Measurements from ENCODE around the gene COPZ1. TPM values are rescaled to one million over a fixed set of nuclear protein-coding genes. Genes with fewer than 3 reads are reported as not detected.
A peak's percentile ranks its signal among the peaks of the same experiment; 100 is the strongest.
"Not testable (repeated sequence)": the region's sequence is repeated elsewhere in the genome, so short reads cannot be mapped to it uniquely, and the experiment has no call there.

Gene COPZ1
- 100 to 1,000 TPM in 1 of 2 experiments, 10 to 100 TPM in 1; 96.3 to 102 TPM for total RNA-seq

- peaks cover 2% of the 10 kb centered on the region for H3K36me3 Mint-ChIP-seq
- no peaks in the 10 kb centered on the region for H3K9me3 Mint-ChIP-seq
- no peaks in the 10 kb centered on the region for H3K27me3 Mint-ChIP-seq
- DNase-seq: peak; percentile 90
- H3K27ac Mint-ChIP-seq: peak within 1 kb of the TSS; percentile 94
- H3K4me1 Mint-ChIP-seq: peaks cover 31% of the 10 kb centered on the region
- H3K4me3 Mint-ChIP-seq: peak within 1 kb of the TSS; percentile 97
Measured at GRCh38 chr12:54324617-54325441, at the start of gene COPZ1. TSS of gene COPZ1 (plus strand) at chr12:54325131. CDS start at chr12:54325164, 33 bp downstream.

GRCh38 chr12:54276368-54276767 lies 48.6 kb upstream of the COPZ1 start:
- Mint-ChIP-seq H3K27me3 (peaks cover 1% of the 10 kb centered on the region), H3K36me3 (peaks cover 31% of the 10 kb centered on the region), H3K4me1 (peaks cover 55% of the 10 kb centered on the region), H3K27ac (peak overlapping the region; percentile 72), H3K9me3 (no peaks in the 10 kb centered on the region), H3K4me3 (peak overlapping the region; percentile 56)
- no peak for DNase-seq

GRCh38 chr12:54277823-54278276 lies 47.1 kb upstream of the COPZ1 start:
- Mint-ChIP-seq H3K27ac (no peak overlapping the region), H3K36me3 (peaks cover 20% of the 10 kb centered on the region), H3K27me3 (peaks cover 12% of the 10 kb centered on the region), H3K4me1 (peaks cover 56% of the 10 kb centered on the region), H3K4me3 (no peak overlapping the region), H3K9me3 (no peaks in the 10 kb centered on the region)
- DNase-seq: no peak

GRCh38 chr12:54279227-54279631 lies 45.7 kb upstream of the COPZ1 start:
- Mint-ChIP-seq H3K4me1 (peaks cover 60% of the 10 kb centered on the region), H3K9me3 (no peaks in the 10 kb centered on the region), H3K4me3 (no peak overlapping the region), H3K27me3 (peaks cover 15% of the 10 kb centered on the region), H3K27ac (no peak overlapping the region), H3K36me3 (peaks cover 8% of the 10 kb centered on the region)
- no peak for DNase-seq

GRCh38 chr12:54279632-54280467 lies 45.1 kb upstream of the COPZ1 start, which contains the start of gene CBX5:
TSS of gene CBX5 (minus strand) at chr12:54280122. CDS start at chr12:54257650, 22,472 bp downstream.
- H3K4me3 Mint-ChIP-seq: no peak within 1 kb of the TSS
- no peak within 1 kb of the TSS for H3K27ac Mint-ChIP-seq
- no peaks in the 10 kb centered on the region for H3K9me3 Mint-ChIP-seq
- H3K4me1 Mint-ChIP-seq: peaks cover 62% of the 10 kb centered on the region
- DNase-seq: peak; percentile 99
- peaks cover 15% of the 10 kb centered on the region for H3K27me3 Mint-ChIP-seq
- peaks cover 8% of the 10 kb centered on the region for H3K36me3 Mint-ChIP-seq

- Mint-ChIP-seq H3K27ac (no peak within 1 kb of the TSS), H3K36me3 (peaks cover 8% of the 10 kb centered on the region), H3K27me3 (peaks cover 15% of the 10 kb centered on the region), H3K9me3 (no peaks in the 10 kb centered on the region), H3K4me1 (peaks cover 62% of the 10 kb centered on the region), H3K4me3 (no peak within 1 kb of the TSS)
- peak; percentile 92 for DNase-seq
Measured at GRCh38 chr12:54280468-54281260, 44.3 kb upstream of the COPZ1 start, which contains the start of gene HNRNPA1. TSS of gene HNRNPA1 (plus strand) at chr12:54280726. CDS start at chr12:54280808, 82 bp downstream.

GRCh38 chr12:54281261-54281638 lies 43.7 kb upstream of the COPZ1 start:
- not testable (repeated sequence) for H3K36me3 Mint-ChIP-seq, H3K27ac Mint-ChIP-seq, H3K4me3 Mint-ChIP-seq, H3K9me3 Mint-ChIP-seq, DNase-seq
- Mint-ChIP-seq H3K27me3 (peaks cover 15% of the 10 kb centered on the region), H3K4me1 (peaks cover 61% of the 10 kb centered on the region)

- not testable (repeated sequence) for H3K27ac Mint-ChIP-seq, H3K36me3 Mint-ChIP-seq, H3K4me3 Mint-ChIP-seq, H3K9me3 Mint-ChIP-seq, DNase-seq
- peaks cover 61% of the 10 kb centered on the region for H3K4me1 Mint-ChIP-seq
- H3K27me3 Mint-ChIP-seq: peaks cover 15% of the 10 kb centered on the region
Measured at GRCh38 chr12:54281694-54282093, 43.2 kb upstream of the COPZ1 start.

- H3K36me3 Mint-ChIP-seq: peaks cover 15% of the 10 kb centered on the region
- H3K4me1 Mint-ChIP-seq: peaks cover 53% of the 10 kb centered on the region
- H3K9me3 Mint-ChIP-seq: no peaks in the 10 kb centered on the region
- H3K27ac Mint-ChIP-seq: no peak overlapping the region
- no peak overlapping the region for H3K4me3 Mint-ChIP-seq
- H3K27me3 Mint-ChIP-seq: peaks cover 15% of the 10 kb centered on the region
- peak; percentile 32 for DNase-seq
Measured at GRCh38 chr12:54282949-54283593, 41.9 kb upstream of the COPZ1 start.

GRCh38 chr12:54284070-54284780 lies 40.7 kb upstream of the COPZ1 start:
- Mint-ChIP-seq H3K4me1 (peaks cover 52% of the 10 kb centered on the region), H3K27ac (peak overlapping the region; percentile 66), H3K27me3 (peaks cover 15% of the 10 kb centered on the region), H3K36me3 (peaks cover 15% of the 10 kb centered on the region)
- not testable (repeated sequence) for H3K9me3 Mint-ChIP-seq, H3K4me3 Mint-ChIP-seq, DNase-seq

GRCh38 chr12:54285150-54286041 lies 39.5 kb upstream of the COPZ1 start:
- H3K4me1 Mint-ChIP-seq: peaks cover 52% of the 10 kb centered on the region
- DNase-seq: no peak
- peaks cover 15% of the 10 kb centered on the region for H3K27me3 Mint-ChIP-seq
- peaks cover 15% of the 10 kb centered on the region for H3K36me3 Mint-ChIP-seq
- peak overlapping the region; percentile 87 for H3K27ac Mint-ChIP-seq
- no peaks in the 10 kb centered on the region for H3K9me3 Mint-ChIP-seq
- H3K4me3 Mint-ChIP-seq: no peak overlapping the region

GRCh38 chr12:54286042-54287030 lies 38.6 kb upstream of the COPZ1 start:
- Mint-ChIP-seq H3K36me3 (peaks cover 15% of the 10 kb centered on the region), H3K4me3 (peak overlapping the region; percentile 42), H3K4me1 (peaks cover 50% of the 10 kb centered on the region), H3K27me3 (peaks cover 14% of the 10 kb centered on the region), H3K27ac (peak overlapping the region; percentile 87), H3K9me3 (no peaks in the 10 kb centered on the region)
- no peak for DNase-seq

Data from activated naive CD8-positive, alpha-beta T cell treated with anti-CD3 and anti-CD28 coated beads for 36 hours (primary cell).